HG03432 (cell line): Measurements from ENCODE around the gene RELL2.

Experiments used
- ATAC-seq: cut with Tn5 transposase; IDR thresholded peaks from one replicate; pipeline ENCODE4 v1.9.1; 2021; ENCODE audit warnings: mild to moderate bottlenecking, moderate library complexity; ENCODE audit not compliant: unreplicated experiment

RELL2 gene

GRCh38 chr5:141618804-141619554 lies 17.8 kb upstream of the RELL2 start, which contains the start of gene DIAPH1:
TSS of gene DIAPH1 (minus strand) at chr5:141619000. CDS start at chr5:141618914, 86 bp downstream.
- ATAC-seq = peak; percentile 86

DNA sequence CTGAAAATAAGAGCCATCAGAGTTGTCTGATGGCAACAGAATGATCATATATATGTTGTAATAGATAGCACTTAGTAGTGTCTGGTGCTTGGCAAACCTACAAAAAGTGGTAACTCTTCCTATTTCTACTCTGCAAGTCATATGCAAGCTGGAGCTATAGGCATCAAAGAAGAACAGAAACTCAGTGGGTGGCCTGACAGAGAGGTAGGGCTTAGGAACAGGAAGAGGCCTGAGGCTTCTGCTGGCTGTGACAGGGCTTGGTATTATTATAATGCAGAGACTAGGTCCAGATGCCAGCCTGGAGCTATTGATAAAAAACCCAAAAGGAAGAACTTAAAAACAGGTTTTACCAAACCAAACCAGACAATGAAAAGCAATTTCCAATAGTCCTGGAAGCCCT lies 13.6 kb upstream of the RELL2 start:
- peak; percentile 58 for ATAC-seq

DNA sequence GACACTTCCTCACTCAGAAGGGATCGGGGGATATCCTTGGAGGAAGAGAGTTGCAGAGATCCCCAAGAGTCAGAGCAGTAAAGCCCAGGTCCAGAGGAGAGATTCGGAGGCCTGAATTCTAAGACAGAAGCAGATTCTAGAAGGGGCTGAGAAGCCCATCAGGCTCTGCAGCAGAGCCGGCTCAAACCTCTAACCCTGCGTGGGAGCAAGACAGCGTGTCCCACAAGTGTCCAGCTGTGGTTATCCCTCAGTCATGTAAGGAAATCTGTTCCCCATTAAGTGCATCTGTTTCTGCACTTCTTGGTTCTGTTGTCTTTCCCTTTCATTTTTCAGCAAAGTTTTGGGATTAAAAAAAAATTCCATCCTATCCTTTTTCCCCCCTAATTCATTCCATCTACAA lies 13.2 kb upstream of the RELL2 start:
- ATAC-seq = no peak

DNA sequence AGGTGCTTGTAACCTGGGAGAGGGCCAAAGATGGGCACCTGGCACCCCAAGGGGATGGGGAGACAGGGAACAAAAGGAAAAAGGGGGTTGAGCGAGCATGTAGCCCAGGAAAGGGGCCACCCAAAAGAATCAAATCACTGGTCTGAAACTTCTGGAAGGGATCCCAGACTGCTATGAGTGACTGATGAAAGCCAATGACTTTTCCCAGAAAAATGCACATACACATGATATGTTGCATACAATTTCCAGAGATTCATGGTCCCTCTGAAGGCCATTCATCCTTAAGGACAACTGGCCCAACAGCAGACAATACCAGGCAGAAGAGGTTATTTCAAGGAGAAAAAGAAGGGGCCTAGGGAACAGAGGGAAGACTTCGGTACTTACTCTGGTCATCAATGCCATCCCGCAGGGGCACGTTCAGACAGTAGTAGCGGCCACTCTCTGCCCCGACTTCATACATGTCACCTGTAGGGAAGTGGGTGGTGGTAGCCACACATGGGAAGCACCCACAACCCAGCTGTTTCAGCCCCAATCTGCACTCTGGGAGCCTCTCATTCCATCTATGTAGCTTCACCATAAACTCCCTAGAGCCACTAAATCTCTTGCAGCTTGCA lies 8.5 kb upstream of the RELL2 start:
- no peak for ATAC-seq

GRCh38 chr5:141630570-141631140 lies 6.1 kb upstream of the RELL2 start:
- no peak for ATAC-seq

- no peak for ATAC-seq
These were observed 4.1 kb upstream of the RELL2 start for GRCh38 chr5:141632650-141633049.

GRCh38 chr5:141633871-141634561 lies 2.8 kb upstream of the RELL2 start:
- peak; percentile 74 for ATAC-seq

DNA sequence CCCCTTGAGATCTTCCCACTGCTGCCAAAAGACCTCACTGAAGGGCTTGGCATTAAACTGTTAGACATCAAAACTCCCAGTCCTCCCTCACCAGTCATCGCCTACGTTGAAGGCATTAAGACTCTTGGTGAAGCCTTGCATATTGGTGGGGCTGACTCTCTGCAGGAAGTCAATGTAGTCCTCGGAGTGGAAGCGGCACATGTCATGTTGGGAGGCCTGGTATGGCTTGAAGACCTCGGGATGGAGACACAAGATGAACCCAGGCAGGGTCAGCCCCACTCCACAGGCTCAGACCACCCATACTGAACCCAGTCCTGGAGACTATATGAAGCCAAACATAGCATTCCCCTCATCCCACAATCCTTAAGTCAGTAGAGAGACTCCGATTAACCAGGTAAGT lies 2.1 kb upstream of the RELL2 start:
- no peak for ATAC-seq

DNA sequence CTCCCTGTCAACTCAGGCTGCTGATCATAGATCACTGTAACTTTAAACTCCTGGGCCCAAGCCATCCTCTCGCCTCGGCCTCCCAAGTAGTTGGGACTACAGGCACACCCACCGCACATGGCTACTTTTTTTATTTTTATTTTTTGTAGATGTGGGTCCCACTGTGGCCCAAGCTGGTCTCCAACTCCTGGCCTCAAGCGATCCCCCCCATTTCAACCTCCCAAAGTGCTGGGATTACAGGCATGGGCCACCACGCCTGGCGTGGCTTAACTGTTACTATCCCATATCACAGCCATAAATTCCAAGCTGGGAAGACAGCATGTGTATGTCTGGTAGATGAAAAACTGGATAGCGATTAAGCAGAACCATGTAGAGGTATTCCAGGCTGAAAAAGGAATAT lies 1.2 kb upstream of the RELL2 start:
- no peak for ATAC-seq

DNA sequence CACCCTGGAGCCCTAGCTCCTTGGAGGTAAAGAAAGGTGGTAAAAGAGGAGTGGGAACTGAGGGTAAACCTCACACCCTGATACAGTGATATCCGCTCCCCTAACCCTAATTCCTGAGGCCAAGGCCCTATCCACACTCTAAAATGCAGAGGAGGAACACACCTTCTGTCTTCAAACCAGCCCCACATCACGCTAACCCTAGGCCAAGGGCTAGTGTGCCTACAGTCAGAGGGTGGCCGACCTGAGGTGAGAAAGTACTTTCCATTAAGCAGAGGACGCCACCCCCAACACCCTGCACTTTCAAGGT lies 738 bp upstream of the RELL2 start:
- no peak for ATAC-seq

- ATAC-seq = peak; percentile 23
These were observed 448 bp downstream of the RELL2 start for GRCh38 chr5:141637123-141637766.

DNA sequence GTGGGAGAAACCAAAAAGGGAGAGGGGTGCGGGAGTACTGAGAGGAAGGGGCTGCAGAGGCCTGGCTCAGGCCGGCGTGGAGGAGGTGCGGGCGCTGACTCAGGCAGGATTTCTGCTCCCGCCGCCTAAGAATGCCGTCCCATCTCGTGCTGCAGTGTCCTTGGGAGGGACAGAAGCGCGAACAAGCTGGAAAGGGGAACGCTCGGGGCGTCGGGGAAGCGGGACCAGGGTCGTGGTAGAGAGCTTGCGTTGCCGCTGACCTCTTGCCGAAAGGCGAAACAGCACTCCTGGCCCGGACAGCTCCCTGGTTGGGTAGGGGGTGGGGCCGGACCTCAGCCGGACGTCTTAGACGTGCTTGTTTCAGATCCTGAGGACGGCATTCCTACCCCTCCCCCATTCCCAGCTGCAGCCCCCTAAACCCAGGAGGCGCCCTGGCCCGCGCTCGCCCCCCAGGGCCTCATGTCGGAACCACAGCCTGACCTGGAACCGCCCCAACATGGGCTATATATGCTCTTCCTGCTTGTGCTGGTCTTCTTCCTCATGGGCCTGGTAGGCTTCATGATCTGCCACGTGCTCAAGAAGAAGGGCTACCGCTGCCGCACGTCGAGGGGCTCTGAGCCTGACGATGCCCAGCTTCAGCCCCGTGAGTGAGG lies 1.1 kb downstream of the RELL2 start:
- peak; percentile 31 for ATAC-seq

DNA sequence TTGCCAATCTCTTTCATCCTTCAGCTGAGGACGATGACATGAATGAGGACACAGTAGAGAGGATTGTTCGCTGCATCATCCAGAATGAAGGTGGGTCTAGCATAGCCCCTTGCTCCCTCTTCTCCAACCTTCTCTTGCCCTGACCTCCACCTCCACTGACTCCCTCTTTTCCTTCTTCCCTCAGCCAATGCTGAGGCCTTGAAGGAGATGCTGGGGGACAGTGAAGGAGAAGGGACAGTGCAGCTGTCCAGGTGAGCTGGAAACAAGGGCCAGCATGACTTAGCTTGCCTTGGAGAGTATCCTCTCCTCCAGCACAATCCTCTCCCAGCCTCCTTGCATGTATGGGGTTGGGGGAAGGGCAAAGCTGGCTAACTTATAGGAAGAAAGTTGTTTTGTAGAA lies 2.0 kb downstream of the RELL2 start:
- ATAC-seq = no peak

DNA sequence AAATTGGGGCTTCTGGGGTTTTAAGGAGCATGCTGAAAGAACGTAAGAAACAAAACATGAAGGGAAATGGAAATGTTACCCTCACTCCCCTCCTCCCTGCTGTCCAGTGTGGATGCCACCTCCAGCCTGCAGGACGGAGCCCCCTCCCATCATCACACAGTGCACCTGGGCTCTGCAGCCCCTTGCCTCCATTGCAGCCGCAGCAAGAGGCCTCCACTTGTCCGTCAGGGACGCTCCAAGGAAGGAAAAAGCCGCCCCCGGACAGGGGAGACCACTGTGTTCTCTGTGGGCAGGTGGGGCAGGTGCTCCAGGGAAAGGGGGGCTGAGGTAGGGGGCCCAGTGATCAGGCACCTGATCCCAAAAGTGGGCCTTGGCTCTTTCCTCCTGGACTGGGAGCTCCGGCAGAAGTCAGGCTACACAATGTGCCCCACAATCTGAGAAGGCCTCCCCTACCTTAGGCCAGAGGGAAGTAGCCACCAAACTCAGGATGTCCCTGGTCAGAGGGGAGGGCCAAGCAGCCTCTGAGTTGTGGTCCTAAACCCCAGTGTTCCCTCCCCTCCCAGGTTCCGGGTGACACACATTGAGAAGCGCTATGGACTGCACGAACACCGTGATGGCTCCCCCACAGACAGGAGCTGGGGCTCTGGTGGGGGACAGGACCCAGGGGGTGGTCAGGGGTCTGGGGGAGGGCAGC lies 2.7 kb downstream of the RELL2 start:
- ATAC-seq = no peak

GRCh38 chr5:141640051-141640415 lies 3.2 kb downstream of the RELL2 start:
- ATAC-seq = no peak

DNA sequence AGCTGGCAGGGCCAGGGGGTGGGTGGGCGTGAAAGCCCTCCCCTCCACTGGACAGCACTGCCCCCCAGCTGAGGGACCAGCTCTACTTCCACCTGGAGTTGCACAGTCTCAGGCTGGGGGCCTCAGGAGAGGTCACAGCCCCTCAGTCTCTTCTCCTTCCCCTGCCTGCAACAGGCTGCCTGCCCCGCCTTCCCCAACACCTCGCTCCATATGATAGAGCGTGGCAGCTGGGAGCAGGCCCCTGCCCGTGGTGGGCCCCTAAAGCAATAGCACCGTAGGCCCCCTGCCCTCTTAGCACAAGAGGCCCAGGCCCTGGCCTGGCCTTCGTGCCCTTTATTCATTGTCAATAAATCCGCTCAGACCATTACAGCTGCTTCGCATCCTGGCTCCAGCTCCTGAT lies 3.9 kb downstream of the RELL2 start:
- ATAC-seq = no peak

DNA sequence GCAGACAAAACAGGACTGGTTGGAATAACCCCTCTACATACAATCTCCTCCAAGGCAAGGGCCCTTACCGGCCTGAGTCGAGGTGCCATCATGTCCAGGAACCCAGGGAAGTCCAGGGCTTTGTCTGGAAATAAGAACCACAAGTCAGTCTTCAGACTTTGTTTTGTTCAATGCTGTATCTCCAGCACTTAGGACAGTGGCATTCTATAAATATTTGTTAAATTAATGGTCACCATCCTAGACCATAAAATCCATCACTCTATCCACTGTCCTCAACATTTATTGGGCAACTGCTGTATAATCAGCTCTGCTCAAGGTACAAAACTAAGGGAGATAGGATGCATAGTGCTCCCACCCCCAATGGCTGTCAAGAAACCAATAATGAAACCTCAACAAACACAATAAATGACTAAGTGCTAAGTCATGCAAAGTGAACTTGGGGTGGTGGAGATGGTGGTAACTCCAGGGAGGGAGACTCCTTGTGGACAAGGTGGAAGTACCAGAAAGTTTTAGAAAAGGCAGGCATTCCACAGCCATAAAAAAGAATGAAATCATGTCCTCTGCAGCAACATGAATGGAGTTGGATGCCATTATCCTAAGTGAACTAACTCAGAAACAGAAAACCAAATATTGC lies 5.0 kb downstream of the RELL2 start:
- ATAC-seq = peak; percentile 57

DNA sequence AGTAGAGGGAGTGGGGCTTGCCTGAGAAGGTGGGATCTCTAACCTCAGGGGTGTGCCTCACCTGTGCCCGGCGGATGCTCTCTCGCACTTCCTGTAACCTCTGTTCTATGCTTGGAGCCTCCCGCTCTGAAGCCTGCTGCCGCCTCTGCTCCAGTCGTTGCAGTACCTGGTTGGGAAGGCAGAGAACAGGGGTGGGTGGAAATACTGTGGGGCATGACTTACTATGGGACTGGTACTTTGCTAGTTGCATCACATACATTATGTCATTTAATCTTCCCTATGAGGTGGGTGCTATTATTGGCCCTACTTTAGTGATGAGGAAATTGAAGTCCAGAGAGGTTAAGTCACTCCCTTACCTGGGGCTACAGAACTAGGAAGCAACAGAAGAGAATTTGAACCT lies 9.2 kb downstream of the RELL2 start:
- no peak for ATAC-seq

DNA sequence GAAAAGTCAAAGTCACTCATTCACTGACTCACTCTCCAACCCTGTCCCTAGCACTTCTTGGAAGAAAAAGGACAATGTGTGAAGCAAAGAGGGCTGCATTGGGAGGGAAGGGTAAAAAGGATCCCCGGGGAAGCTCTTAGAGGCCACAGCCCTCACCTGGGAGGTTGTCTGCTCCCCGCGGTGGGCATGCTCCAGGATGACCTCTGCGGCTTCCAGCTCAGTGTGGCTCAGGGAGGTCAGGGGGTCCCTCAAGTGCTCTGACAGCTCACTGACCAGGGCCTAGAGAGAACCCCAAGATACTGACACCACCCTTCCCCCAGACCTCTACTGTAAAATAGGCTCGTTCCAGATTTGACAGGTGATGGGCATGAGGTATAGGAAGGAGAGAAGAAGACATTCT lies 10.4 kb downstream of the RELL2 start:
- no peak for ATAC-seq

GRCh38 chr5:141647851-141648250 lies 11.1 kb downstream of the RELL2 start:
- ATAC-seq = no peak
